HG03354 (cell line): ENCODE data around the gene ANKRD10.
A peak's percentile ranks its signal among the peaks of the same experiment; 100 is the strongest.

ENCODE experiments used
- ATAC-seq: cut with Tn5 transposase; IDR thresholded peaks from one replicate; pipeline ENCODE4 v1.9.1; 2021; ENCODE audit warnings: mild to moderate bottlenecking; ENCODE audit not compliant: unreplicated experiment, poor library complexity, severe bottlenecking

Gene ANKRD10

DNA sequence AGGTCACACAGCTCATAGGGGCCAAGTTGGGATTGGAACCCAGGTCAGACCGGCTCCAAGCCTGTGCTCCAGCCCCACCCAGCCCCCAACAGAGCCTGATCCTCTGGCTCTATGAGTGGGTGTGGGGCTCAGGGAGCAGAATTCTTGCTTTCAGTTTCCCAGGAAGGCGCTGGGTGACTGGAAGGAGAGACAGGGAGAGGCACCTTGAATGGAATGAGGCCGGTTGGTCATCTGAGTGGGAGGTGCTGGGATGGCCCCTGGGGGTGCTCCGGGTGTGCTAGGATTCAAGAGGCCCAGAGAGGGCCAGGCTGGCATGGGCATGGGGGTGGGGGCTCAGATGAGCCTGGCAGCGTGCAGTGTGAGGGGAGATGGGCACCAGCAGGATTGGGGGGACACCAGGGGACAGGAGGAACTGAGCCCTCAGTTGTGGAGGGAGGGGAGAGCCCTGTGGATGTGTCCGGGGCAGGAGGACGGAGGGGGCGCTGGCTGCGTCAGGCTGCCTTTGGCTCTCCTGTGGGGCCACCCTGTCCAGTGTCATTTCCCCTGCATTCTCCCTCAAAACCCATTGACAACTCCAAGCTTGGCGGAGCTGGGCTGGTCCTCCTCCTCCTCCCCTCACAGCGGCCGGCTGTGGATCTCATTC, 31.2 kb upstream of the ANKRD10 start:
- ATAC-seq = no peak

GRCh38 chr13:110944968-110945927, 30.4 kb upstream of the ANKRD10 start:
- ATAC-seq = no peak

- peak; percentile 65 for ATAC-seq
These were observed 29.5 kb upstream of the ANKRD10 start for GRCh38 chr13:110944121-110944967.

DNA sequence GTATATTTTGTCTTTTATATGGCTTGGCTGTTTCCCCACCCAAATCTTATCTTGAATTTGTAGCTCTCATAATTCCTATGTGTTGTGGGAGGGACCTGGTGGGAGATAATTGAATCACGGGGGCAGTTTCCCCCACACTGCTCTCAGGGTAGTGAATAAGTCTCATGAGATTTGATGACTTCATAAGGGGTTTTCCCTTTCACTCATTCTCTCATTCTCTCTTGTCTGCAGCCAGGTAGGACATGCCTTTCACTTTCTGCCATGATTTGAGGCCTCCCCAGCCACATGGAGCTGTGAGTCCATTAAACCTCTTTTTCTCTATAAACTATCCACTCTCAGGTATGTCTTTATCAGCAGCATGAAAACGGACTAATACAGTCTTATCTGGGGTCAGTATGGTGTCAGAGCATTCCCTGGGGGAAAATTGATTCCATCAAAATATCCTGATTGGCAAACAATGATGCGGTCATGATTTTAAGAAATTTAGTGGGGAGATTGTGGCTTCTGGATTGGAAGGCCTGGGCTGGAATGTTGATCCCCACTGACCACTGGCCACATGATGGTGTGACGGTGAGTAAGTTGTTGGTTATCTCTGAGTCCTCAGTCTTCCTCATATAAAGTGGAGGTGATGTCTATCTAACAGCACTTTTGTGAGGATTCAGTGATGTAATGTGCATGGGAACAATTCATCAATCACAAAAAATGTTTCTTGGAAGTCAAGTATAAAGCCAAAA, 27.5 kb upstream of the ANKRD10 start:
- ATAC-seq = peak; percentile 80

DNA sequence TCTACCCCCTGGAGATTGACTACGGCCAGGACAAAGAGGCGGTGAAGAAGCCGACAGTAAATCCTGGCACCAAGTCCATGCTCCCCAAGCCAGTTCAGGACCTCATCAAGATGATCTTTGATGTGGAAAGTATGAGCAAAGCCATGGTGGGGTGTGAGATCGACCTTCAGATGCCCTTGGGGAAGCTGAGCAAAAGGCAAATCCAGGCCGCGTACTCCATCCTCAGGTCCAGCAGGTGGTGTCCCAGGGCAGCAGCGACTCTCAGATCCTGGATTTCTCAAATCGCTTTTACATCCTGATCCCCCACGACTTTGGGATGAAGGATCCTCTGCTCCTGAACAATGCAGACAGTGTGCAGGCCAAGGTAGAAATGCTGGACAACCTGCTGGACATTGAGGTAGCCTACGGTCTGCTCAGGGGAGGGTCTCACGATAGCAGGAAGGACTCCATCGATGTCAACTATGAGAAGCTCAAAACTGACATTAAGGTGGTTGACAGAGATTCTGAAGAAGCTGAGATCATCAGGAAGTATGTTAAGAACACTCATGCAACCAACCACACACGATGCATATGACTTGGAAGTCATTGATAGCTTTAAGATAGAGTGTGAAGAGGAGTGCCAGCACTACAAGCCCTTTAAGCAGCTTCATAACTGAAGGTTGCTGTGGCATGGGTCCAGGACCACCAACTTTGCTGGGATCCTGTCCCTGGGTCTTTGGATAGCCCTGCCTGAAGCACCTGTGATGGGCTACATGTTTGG, 24.0 kb upstream of the ANKRD10 start:
- ATAC-seq = no peak

DNA sequence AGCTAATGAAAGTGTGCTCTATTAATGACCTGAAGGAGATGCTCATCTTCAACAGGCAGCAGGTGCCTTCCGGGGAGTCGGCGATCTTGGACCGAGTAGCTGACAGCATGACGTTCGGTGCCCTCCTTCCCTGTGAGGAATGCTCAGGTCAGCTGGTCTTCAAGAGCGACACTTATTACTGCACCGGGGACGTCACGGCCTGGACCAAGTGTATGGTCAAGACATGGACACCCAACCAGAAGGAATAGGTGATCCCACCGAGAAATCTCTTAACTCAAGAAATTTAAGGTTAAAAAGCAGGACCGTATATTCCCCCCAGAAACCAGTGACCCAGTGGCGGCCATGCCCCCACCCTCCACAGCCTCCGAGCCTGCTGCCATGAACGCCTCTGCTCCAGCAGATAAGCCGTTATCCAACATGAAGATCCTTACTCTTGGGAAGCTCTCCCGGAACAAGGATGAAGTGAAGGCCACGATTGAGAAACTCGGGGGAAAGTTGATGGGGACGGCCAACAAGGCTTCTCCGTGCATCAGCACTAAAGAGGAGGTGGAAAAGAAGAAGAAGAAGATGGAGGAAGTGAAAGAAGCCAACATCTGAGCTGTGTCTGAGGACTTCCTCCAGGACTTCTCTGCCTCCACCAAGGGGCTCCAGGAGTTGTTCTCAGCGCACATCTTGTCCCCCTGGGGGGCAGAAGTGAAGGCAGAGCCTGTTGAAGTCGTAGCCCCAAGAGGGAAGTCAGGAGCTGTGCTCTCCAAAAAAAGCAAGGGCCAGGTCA, 22.8 kb upstream of the ANKRD10 start:
- ATAC-seq = no peak

DNA sequence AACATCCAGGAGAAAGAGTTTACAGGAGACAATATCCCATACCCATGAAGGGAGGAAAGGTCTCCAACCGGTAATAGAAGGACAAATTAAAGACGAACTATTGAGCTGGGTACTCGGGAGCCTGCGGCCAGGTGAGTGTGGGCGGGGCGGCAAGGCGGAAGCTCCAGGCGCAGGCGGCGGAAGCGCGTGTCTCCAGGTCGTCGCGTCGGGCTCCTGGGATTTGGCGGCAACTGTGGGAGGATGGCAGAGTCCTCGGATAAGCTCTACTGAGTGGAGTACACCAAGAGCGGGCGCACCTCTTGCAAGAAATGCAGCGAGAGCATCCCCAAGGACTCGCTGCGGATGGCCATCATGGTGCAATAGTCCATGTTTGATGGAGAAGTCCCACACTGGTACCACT, 21.6 kb upstream of the ANKRD10 start:
- no peak for ATAC-seq

GRCh38 chr13:110932588-110932987, 17.7 kb upstream of the ANKRD10 start:
- ATAC-seq = no peak

DNA sequence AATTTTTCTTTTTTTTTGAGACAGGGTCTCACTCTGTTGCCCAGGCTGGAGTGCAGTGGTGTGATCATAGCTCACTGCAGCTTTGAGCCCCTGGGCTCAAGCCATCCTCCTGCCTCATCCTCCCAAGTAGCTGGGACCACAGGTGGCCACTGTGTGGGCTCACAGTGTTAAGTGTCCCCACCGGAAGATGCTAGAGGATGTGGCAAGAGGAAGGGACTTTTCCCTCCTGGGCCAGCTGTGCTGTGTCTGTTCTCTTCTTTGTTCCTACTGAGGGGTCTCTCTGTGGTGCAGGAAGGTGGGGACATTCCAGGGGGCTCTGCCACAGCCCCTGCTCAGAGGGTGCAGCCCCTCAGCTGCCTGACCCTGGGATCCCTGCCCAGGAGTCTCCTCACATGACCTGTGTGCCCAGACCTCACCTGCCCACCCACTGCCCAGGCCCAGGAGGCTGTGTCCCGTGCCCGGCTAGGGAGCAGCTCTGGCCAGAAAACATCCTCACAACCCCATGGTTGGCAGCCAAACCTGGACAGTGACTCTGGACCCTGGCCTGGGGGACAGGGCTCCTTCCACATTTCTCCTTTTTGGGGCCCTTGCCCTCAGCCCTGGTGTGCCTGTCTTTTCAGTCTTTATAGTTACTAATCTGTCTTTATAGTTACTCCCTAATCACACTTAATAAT, 14.4 kb upstream of the ANKRD10 start:
- ATAC-seq = peak; percentile 75

DNA sequence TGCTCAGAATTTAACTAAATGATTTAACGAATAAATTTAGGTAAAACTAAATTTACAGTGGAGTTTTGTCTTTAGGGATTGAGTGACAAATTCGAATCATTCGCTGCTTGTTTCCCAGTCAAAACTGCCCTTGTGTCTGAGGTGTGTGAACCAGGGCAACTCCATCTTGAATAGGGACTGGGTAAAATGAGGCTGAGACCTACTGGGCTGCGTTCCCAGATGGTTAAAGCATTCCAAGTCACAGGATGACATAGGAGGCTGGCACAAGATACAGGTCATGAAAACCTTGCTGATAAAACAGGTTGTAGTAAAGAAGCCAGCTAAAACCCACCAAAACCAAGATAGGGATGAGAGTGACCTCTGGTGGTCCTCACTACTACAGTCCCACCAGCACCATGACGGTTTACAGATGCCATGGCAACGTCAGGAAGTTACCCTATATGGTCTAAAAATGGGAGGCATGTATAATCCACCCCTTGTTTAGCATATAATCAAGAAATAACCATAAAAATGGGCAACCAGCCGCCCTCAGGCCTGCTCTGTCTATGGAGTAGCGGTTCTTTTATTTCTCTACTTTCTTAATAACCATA, 10.2 kb upstream of the ANKRD10 start:
- no peak for ATAC-seq

- no peak for ATAC-seq
These were observed 9.7 kb upstream of the ANKRD10 start for GRCh38 chr13:110924639-110924934.

DNA sequence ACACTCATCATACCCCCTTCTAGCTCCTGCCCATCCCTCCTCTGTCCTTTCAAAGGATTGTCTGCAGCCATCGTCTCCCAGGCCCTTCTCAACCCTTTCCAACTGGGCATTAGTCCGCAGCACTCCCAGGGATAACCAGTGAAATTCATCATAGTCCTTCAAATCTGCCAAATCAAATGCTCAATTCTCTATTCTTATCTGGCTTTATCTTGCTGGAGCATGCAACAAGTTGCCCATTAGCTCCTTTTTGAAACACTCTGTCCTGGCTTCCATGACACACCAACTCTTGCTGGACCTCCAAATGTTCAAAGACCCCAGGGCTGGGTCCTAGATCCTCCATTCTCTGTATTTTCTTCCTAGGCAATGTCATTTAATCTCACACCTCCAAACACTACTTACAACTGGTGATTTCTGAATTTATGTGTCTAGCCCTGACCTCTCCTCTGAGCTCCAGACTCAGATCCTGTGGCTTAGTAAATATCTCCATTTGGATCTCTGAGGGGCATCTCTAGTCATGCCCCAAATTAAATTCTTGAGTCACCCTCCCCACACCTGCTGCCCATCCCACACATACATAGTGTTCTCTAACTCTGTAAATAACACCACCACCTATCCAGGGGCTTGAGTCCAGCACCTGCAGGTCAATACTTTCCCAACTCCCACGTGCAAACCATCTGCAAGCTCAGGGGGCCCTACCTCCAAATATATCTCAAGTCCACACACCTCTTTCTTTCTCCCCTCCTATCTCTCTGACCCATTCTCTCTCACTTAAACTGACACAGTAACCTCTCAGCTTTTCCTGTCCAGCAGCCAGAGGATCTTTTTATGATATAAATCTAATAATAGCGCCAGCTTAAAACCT, 9.1 kb upstream of the ANKRD10 start:
- no peak for ATAC-seq

DNA sequence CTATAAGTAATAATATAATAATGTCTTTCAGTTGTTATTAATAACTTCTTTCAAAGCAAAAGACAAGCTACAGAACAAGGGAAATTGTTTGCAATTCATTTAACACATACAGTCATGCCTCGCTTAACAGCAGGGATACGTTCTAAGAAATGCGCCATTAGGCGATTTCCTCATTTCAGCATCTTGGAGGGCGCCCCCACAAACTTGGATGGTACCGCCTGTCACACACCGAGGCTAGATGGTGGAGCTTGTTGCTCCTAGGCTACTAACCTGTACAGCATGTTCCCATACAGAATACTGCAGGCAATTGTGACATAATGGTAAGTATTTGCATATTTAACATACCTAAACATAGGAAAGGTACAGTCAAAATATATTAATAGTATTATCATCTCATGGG, 8.2 kb upstream of the ANKRD10 start:
- no peak for ATAC-seq

GRCh38 chr13:110922506-110922905, 7.6 kb upstream of the ANKRD10 start:
- ATAC-seq = no peak

DNA sequence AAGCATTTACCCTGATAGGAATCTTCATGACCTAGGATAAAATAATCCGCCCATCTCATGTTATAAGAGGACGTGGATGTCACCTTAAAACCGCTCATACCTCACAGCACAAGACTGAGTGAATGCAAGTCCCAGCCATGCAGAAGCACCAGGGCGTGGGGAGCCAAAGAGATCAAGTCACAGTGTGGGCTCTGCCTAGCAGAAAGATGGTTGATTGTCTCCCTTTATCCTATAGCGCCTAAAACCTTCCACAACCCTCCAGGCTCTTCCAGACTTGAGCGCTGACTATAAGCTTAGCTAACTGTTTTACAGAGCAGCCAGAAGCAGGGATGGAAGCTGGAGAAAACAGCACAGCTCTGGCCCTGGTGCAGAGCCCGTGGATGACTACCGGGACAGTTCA, 6.8 kb upstream of the ANKRD10 start:
- no peak for ATAC-seq

- peak; percentile 35 for ATAC-seq
These were observed 6.3 kb upstream of the ANKRD10 start for GRCh38 chr13:110921209-110921608.

- no peak for ATAC-seq
These were observed 5.2 kb upstream of the ANKRD10 start for GRCh38 chr13:110920038-110920437.
